Heart right ventricle (tissue), 16 donors: ENCODE results near the gene URI1. TPM values are rescaled to one million over a fixed set of nuclear protein-coding genes. Genes with fewer than 3 reads are reported as not detected.
"Not testable (repeated sequence)": the region's sequence is repeated elsewhere in the genome, so short reads cannot be mapped to it uniquely, and the experiment has no call there.

Experiments
- ATAC-seq, 8 donors: fragments of 200-7000 bp; cut with Tn5 transposase; one replicate each; pipeline ENCODE4 v1.9.1; 2020; ENCODE audit warnings: mild to moderate bottlenecking in 8 of 8, moderate library complexity in 8 of 8, moderate number of reproducible peaks in 1 of 8
- DNase-seq, 2 donors: peaks; one replicate each; pipeline ENCODE4 v3.0.0-alpha.2; 2020
- H3K27ac ChIP-seq, 10 donors: fragments of 200-600 bp; sonication (generic) in 2 of 10; one replicate each; pipeline versions ENCODE4 v1.5.0 to v1.8.0; 2020 to 2022; ENCODE audit warnings: mild to moderate bottlenecking in 3 of 10
- H3K27me3 ChIP-seq, 7 donors: fragments of 200-600 bp; one replicate each; pipeline ENCODE4 v1.8.0; 2021 to 2022; ENCODE audit warnings: mild to moderate bottlenecking in 2 of 7
- H3K36me3 ChIP-seq, 9 donors: fragments of 200-600 bp; sonication (generic) in 1 of 9; one replicate each; pipeline versions ENCODE4 v1.5.0 to v1.8.0; 2020 to 2022; ENCODE audit warnings: mild to moderate bottlenecking in 2 of 9
- H3K4me1 ChIP-seq, 9 donors: fragments of 200-600 bp; sonication (generic) in 1 of 9; one replicate each; pipeline versions ENCODE4 v1.5.0 to v1.8.0; 2020 to 2022; ENCODE audit warnings: mild to moderate bottlenecking in 4 of 9
- H3K4me3 ChIP-seq, 10 donors: fragments of 200-600 bp; sonication (generic) in 2 of 10; one replicate each; pipeline versions ENCODE4 v1.5.0 to v1.8.0; 2020 to 2022; ENCODE audit warnings: mild to moderate bottlenecking in 7 of 10, moderate library complexity in 2 of 10
- H3K9me3 ChIP-seq, 11 donors: fragments of 200-600 bp in 10 of 11; sonication (generic) in 2 of 11; one replicate each; pipeline versions ENCODE4 v1.5.0 to v1.8.0; 2013 to 2022; ENCODE audit warnings: mild to moderate bottlenecking in 2 of 11, control low read depth in 1 of 11, moderate library complexity in 1 of 11
- WGBS, 2 donors: extraction: QIAGEN DNeasy Blood & Tissue Kit; methylation state at CpG; one replicate each; pipeline ENCODE4 v1.1.7; 2013; ENCODE audit warnings: inconsistent platforms in 1 of 2; 5-methylcytosine and 5-hydroxymethylcytosine counted together
- intact Hi-C, 10 donors: fragments of 100-400 bp; cut with DNase I; formaldehyde crosslinking; loops; one replicate each; pipeline versions ENCODE4 v1.11.1 to v1.14.2; 2022
- polyA plus RNA-seq, 2 donors: library from polyadenylated mRNA; stranded (reverse); fragments of 200-250 nt; gene quantifications; one replicate each; pipeline ENCODE4 v1.2.3, GENCODE V29; 2013
- total RNA-seq, 10 donors: library from RNA; stranded (reverse); fragmentation: NEBNext Ultra II Directional in 3 of 10; extraction: Animal tissue kit (Norgen Biotek cat#: 25700) in 3 of 10; gene quantifications; one replicate each; pipeline versions ENCODE4 v1.2.1 to v1.2.4, GENCODE V29; 2021 to 2023
- TF ChIP-seq, protein P1 (sequence below), 9 donors: fragments of 200-600 bp; sonication (generic) in 2 of 9; IDR thresholded peaks; one replicate each; pipeline versions ENCODE4 v1.5.0 to v1.8.0; 2021 to 2022; ENCODE audit warnings: antibody characterized with exemption in 9 of 9, mild to moderate bottlenecking in 5 of 9, moderate library complexity in 1 of 9
- donor health status: Arrhythmogenic right ventricular cardiomyopathy.
- donor health status: ischemic (EF 13 %, LVEDD 7.1; RV severe dilation, severe dysfunction).
- donor health status: healthy with polysubstance abuse.
- donor health status: DM: no; HTN: yes; CAD: no.
- donor health status: DM: no; HTN: no; CAD: no.
- donor health status: ischemic (EF 25% LVEDD 6.9; RV normal size, moderate dysfunction).
- donor health status: ischemic (EF 25% LVEDD 5.7; RV mildly dilated, moderate dysfunction).
- donor health status: healthy.
- donor health status: DM: yes; HTN: yes; CAD: no.
- donor health status: Ischemic cardiomyopathy.
- donor health status: ischemic (EF 35%, LVEDD 5.7; RV mildly dilated, moderate dysfunction).
- donor health status: nonischemic (EF 11% LVEDD 7.7; RV severe dilation, severe dysfunction).
- donor health status: DM: yes; HTN: yes; CAD: no.
- donor health status: PGD.
- donor health status: ischemic (EF 29% LVEDD 5.4; RV normal size, mild dysfunction).
- donor health status: nonischemic (EF 23%, LVEDD 6.1; RV moderate dilation, normal function).

URI1 gene
- total and polyA plus RNA-seq, 12 donors = 10.2 to 47.7 (median 41.9) TPM

DNA sequence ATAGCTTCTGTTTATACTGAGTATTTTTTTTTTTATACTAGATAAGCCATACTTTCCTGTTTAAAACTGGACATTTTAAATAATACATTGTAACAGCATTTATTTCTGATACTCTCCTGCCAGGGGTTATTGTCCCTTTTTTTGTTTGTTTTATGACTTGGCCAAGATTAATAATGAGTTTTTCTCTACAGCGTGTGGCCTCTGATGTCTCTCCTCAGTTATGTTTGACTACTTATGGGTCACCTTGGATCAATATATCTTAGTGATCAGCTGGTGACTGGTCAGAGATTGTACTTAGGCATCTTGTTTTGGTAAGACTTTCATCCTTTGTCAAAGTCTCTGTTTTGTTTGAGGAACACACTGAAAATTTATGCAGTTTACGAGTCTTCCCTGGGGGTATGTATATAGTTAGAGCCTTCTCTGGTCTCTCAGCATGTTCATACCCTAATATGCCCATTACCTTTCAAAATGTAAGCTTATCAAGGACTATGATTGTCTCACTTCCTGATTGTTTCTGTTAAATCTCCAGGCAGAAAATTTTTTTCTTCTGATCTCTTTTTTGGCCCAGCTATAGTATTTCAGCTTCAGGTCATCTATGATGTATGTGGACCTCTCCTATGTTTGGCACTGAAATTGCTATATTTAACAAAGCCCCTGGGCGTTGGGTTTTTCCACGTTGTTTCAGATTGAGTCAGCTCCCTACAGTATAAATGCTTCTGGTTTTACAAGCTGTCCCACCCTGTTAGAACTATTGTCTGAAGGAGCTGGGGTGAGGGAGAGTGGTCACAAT, 87.9 kb downstream of the URI1 start:
- TF ChIP-seq, protein P1, sequence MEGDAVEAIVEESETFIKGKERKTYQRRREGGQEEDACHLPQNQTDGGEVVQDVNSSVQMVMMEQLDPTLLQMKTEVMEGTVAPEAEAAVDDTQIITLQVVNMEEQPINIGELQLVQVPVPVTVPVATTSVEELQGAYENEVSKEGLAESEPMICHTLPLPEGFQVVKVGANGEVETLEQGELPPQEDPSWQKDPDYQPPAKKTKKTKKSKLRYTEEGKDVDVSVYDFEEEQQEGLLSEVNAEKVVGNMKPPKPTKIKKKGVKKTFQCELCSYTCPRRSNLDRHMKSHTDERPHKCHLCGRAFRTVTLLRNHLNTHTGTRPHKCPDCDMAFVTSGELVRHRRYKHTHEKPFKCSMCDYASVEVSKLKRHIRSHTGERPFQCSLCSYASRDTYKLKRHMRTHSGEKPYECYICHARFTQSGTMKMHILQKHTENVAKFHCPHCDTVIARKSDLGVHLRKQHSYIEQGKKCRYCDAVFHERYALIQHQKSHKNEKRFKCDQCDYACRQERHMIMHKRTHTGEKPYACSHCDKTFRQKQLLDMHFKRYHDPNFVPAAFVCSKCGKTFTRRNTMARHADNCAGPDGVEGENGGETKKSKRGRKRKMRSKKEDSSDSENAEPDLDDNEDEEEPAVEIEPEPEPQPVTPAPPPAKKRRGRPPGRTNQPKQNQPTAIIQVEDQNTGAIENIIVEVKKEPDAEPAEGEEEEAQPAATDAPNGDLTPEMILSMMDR (IDR thresholded peaks at IDR 0.05) = no peak
- H3K27me3 ChIP-seq = no peaks in the 10 kb centered on the region
- no peaks in the 10 kb centered on the region for H3K4me1 ChIP-seq
- WGBS, 2 donors = 88 to 92% methylated on average over 4 of the region's 4 CpGs
- H3K4me3 ChIP-seq = no peak overlapping the region
- no peak for DNase-seq
- H3K36me3 ChIP-seq = peaks cover 0 to 38% (median 2%) of the 10 kb centered on the region in 9 donors
- ATAC-seq = no peak
- H3K27ac ChIP-seq = no peak overlapping the region
- intact Hi-C loops = no loop called here
- H3K9me3 ChIP-seq = peaks cover 0 to 16% (median 0%) of the 10 kb centered on the region in 11 donors

DNA sequence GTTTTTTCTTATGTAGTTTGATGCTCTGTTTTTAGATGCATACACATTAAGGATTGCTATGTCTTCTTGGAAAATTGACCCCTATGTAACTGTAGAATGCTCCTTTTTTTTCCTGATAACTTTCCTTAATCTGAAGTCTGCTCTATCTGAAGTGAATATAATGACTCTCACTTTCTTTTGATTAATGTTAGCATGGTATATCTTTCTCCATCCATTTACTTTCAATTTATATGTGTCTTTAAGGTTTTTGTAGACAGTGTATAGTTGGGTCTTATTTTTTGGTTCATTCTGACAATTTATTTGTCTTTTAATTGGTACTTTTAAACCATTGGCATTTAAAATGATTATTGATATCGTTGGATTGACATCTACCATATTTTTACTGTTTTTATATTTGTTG, 92.3 kb downstream of the URI1 start:
- intact Hi-C loops = no loop called here
- TF ChIP-seq, protein P1 (IDR thresholded peaks at IDR 0.05) = no peak
- no peak overlapping the region for H3K4me3 ChIP-seq
- peaks cover 0 to 54% (median 4%) of the 10 kb centered on the region in 9 donors for H3K36me3 ChIP-seq
- DNase-seq (no peak), ATAC-seq (no peak)
- peaks cover 0 to 31% (median 0%) of the 10 kb centered on the region in 11 donors for H3K9me3 ChIP-seq
- H3K4me1 ChIP-seq = no peaks in the 10 kb centered on the region
- no peak overlapping the region for H3K27ac ChIP-seq
- WGBS, 2 donors = 97 to 100% methylated on average over 1 of the region's 1 CpG
- H3K27me3 ChIP-seq = no peaks in the 10 kb centered on the region

DNA sequence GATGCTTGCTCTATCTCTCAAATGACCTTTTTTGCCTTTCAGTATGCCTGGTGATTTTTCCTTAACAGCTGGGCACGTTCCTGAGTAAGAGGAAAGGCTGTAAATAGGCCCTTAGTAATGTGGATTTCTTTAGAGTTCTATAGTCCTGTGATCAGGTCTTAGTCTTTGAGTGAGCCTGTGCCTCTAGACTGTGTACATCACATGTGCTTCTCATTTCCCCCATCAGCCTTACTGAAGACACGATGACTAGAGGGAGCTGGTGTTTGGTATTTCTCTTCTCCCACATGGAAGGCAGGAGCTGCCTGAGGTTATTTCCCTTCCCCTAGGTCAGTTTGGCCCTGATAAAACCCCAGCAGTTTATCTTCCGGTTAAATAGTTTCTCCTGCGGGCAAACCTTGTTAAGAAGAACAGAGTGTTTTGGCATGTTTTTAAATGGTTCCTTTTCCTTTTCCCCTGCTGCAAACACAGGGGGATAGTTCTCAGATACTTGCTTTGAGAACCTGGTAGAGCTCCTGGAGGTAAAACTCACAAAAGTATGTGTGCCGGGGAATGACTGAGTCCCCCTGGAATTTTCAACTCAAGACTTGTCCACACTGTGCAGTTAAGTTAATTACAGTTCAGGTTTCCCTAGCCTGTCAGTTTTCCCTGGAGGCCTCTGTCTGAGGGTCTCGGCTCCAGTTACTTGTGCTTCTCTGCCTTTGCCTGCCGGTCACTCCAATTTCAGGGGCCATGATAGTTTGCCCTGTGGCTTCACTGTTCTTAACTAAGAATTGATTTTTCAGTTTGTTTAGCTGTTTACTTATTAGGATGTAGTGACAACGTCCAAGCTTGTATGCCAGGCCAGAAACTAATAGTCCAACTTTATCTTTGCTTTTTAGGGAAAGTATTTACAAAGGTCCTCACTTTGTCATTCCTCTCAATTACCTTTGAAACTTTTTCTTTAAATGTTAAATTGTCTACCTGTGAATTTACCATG, 94.4 kb downstream of the URI1 start:
- H3K27me3 ChIP-seq = no peaks in the 10 kb centered on the region
- intact Hi-C loops = no loop called here
- H3K36me3 ChIP-seq = peaks cover 0 to 42% (median 4%) of the 10 kb centered on the region in 9 donors
- TF ChIP-seq, protein P1 (IDR thresholded peaks at IDR 0.05) = no peak
- H3K4me3 ChIP-seq = no peak overlapping the region
- peaks cover 0 to 31% (median 0%) of the 10 kb centered on the region in 11 donors for H3K9me3 ChIP-seq
- DNase-seq (no peak), ATAC-seq (no peak)
- 61 to 62% methylated on average over 8 of the region's 8 CpGs for WGBS, 2 donors
- no peak overlapping the region for H3K27ac ChIP-seq
- no peaks in the 10 kb centered on the region for H3K4me1 ChIP-seq

DNA sequence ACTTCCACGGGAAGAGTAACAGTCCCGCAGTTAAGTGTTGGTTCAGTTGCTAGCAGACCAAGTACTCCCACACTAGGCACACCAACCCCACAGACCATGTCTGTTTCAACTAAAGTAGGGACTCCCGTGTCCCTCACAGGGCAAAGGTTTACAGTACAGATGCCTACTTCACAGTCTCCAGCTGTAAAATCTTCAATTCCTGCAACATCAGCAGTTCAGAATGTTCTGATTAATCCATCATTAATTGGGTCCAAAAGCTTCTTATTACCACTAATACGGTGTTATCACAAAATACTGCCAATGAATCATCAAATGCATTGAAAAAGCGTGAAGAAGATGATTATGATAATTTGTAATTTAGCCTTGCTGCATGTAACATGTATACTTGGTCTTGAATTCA, 95.8 kb downstream of the URI1 start:
- H3K4me3 ChIP-seq = no peak overlapping the region
- H3K4me1 ChIP-seq = no peaks in the 10 kb centered on the region
- DNase-seq = no peak
- TF ChIP-seq, protein P1 (IDR thresholded peaks at IDR 0.05) = no peak
- H3K27ac ChIP-seq = no peak overlapping the region
- WGBS, 2 donors = 96% methylated on average over 5 of the region's 5 CpGs
- peaks cover 0 to 27% (median 0%) of the 10 kb centered on the region in 11 donors for H3K9me3 ChIP-seq
- ATAC-seq = no peak
- intact Hi-C loops = no loop called here
- no peaks in the 10 kb centered on the region for H3K27me3 ChIP-seq
- peaks cover 0 to 29% (median 4%) of the 10 kb centered on the region in 9 donors for H3K36me3 ChIP-seq

DNA sequence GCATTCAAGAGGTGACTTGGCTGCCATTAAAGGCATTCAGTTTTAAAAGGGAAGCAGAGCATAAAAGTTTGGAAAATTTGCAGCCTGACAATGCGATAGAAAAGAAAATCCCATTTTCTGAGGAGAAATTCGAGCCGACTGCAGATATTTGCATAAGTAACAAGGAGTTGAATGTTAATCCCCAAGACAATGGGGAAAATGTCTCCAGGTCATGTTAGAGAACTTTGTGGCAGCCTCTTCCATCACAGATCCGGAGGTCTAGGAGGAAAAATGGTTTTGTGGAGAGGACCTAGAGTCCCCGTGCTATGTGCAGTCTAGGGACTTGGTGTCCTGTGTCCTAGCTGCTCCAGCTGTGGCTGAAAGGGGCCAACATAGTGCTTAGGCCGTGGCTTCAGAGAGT, 99.9 kb downstream of the URI1 start:
- DNase-seq, H3K27ac ChIP-seq, H3K27me3 ChIP-seq, H3K4me1 ChIP-seq, ATAC-seq, H3K36me3 ChIP-seq, H3K4me3 ChIP-seq: not testable (repeated sequence)
- WGBS, 2 donors = 95 to 96% methylated on average over 6 of the region's 6 CpGs
- intact Hi-C loops = loop anchor here in 1 of 10 donors (10.0 kb wide), 1 partner anchor 613 kb away; no protein-coding TSS in a partner anchor
- peaks cover 0 to 15% (median 0%) of the 10 kb centered on the region in 11 donors for H3K9me3 ChIP-seq

DNA sequence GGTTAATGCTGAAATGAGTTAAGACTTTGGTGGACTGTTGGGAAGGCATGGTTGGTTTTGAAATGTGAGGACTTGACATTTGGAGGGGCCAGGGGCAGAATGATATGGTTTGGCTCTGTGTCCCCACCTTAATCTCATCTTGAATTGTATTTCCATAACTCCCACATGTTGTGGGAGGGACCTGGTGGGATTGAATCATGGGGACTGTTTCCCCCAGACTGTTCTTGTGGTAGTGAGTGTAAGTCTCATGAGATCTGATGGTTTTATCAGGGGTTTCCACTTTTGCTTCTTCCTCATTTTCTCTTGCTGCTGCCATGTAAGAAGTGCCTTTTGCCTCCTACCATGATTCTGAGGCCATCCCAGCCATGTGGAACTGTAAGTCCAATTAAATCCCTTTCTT, 101.0 kb downstream of the URI1 start:
- H3K4me1 ChIP-seq = not testable (repeated sequence)

More for the DNA sequence above, 101.0 kb downstream of the URI1 start:
- not testable (repeated sequence) for H3K36me3 ChIP-seq, H3K27ac ChIP-seq, H3K4me3 ChIP-seq, ATAC-seq, H3K27me3 ChIP-seq, DNase-seq, H3K9me3 ChIP-seq
- intact Hi-C loops = loop anchor here in 1 of 10 donors (10.0 kb wide), 1 partner anchor 612 kb away; no protein-coding TSS in a partner anchor
